Ishikawa (cell line): ENCODE data around the gene TLE1.

Source experiments
- CEBPB ChIP-seq: IDR thresholded peaks from 2 replicates; pipeline ENCODE4 v1.6.1; 2012
- CREB1 ChIP-seq: IDR thresholded peaks from 2 replicates; pipeline ENCODE4 v1.6.1; 2012; ENCODE audit warnings: low read depth
- EGR1 ChIP-seq: IDR thresholded peaks from 2 replicates; pipeline ENCODE4 v1.6.1; 2012
- EP300 ChIP-seq: IDR thresholded peaks from 2 replicates; pipeline ENCODE4 v1.6.1; 2012; ENCODE audit warnings: borderline replicate concordance
- MAX ChIP-seq: IDR thresholded peaks from 2 replicates; pipeline ENCODE4 v1.6.1; 2012
- RAD21 ChIP-seq: IDR thresholded peaks from 2 replicates; pipeline ENCODE4 v1.6.1; 2012; ENCODE audit warnings: low read depth
- TEAD4 ChIP-seq: IDR thresholded peaks from 2 replicates; pipeline ENCODE4 v1.6.1; 2012

GRCh38 chr9:81690251-81690851, 1.0 kb upstream of the TLE1 start:
- TF ChIP-seq TEAD4: no peak
- TF ChIP-seq EGR1: no peak
- TF ChIP-seq CREB1: no peak
- no peak for TF ChIP-seq EP300
- TF ChIP-seq MAX: peak; percentile 76
- no peak for TF ChIP-seq RAD21
- TF ChIP-seq CEBPB: no peak
